Glomerular visceral epithelial cell (primary cell): Measurements from ENCODE around the gene CGREF1.
A peak's percentile ranks its signal among the peaks of the same experiment; 100 is the strongest.
"Not testable (repeated sequence)": the region's sequence is repeated elsewhere in the genome, so short reads cannot be mapped to it uniquely, and the experiment has no call there.

Experiments used
- DNase-seq: peaks from one replicate; pipeline ENCODE4 v3.0.0-alpha.2; 2016; ENCODE audit errors: extremely low spot score

The CGREF1 gene

DNA sequence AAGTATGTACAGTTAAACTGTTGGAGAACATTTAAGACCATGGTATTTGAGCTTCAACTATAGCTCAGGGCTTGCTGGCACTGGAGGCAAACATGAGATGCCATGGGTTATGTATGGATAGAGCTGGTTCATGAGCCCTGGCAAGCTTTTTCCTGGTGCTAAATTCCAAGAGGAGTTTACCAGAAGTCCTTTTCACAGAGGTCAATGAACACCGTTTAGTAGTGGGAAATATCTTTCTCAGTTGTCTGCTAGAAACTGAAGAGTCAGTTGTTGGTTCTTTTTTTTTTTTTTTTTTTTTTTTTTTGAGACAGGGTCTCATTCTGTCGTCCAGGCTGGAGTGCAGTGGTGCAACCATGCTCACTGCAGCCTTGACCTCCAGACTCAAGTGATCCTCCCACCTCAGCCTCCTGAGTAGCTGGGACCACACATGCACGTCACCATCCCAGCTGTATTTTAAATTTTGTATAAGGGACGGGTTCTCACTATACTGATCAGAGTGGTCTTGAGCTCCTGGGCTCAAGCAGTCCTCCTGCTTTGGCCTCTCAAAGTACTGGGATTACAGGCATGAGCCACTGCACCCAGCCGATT is 31.0 kb downstream of the CGREF1 start:
- no peak for DNase-seq

- DNase-seq = no peak
These were observed 32.0 kb downstream of the CGREF1 start, which contains the start of gene KHK for GRCh38 chr2:27086724-27087593. TSS of gene KHK (plus strand) at chr2:27086772. CDS start at chr2:27087260, 488 bp downstream.

DNA sequence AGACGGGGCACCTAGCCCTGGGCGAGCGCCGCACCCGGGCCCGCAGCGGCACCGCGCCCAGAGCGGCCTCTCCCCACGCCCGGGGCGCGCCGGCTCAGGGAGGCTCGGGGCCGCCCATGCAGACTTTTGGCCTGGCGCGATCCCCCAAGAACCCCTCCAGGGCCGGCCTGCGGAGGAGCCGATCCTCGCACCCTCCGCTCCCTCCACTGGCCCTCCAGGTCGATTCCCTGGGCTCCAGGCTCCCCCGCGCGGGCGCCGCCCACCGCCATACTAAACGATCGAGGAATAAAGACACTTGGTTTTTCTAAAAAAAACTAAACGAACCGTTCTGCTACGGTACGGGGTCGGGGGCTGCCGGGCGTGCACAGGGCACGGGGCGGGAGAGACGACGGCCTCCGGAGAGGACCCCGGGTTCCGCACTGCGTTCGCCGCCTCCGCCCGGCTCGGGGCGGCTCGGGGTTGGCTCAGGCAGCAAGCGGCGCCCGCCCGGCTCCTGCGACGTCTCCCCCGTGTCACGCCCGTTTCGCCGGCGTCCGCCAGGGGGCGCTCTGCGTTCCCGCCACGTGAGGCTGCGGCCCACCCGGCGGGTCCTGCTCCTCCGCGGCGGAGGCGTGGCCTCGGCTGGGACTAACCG is 32.7 kb downstream of the CGREF1 start:
- peak; percentile 92 for DNase-seq

DNA sequence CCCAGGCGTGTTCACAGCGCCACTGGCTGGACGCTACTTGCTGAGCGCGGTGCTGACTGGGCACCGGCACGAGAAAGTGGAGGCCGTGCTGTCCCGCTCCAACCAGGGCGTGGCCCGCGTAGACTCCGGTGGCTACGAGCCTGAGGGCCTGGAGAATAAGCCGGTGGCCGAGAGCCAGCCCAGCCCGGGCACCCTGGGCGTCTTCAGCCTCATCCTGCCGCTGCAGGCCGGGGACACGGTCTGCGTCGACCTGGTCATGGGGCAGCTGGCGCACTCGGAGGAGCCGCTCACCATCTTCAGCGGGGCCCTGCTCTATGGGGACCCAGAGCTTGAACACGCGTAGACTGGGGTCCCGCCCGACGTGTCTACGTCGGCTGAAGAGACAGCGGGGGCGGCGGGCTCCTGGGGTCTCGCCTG is 33.2 kb downstream of the CGREF1 start:
- DNase-seq = peak; percentile 38

GRCh38 chr2:27085062-27085672 is 33.8 kb downstream of the CGREF1 start:
- DNase-seq = no peak

DNA sequence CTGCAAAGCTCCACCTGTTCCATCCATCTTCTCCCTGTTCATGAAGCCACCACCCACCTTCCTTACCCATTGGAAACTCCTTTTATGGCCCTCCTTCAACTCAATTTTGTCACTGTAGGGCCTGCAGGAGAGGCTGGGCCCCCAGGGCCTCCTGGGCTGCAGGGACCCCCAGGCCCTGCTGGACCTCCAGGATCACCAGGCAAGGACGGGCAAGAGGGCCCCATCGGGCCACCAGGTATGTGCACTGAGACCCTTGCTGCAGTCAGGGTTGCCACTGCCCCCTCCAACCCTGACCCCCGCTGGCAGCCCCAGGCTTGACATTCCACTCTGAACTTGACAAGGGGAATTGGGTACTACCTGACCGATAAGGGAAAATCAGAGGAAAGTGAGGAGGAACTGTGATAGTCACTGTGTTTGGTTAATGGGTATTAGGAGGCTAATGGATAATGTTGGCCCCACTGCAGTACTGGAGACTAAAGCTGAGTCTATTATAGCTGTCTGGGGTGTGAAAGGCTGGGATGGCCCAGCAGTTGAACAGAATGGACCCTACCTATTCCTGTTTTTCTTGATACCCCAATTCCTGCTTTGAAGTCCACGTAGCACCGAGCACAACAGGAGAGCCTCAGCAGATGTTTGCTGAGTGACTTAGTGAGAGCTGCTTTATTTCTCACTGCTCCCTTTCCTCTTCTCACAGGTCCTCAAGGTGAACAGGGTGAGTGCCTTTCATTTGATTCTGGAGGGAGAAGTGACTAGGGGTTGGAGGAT is 34.4 kb downstream of the CGREF1 start:
- no peak for DNase-seq

- DNase-seq = no peak
These were observed 35.3 kb downstream of the CGREF1 start for GRCh38 chr2:27083410-27084296.

DNA sequence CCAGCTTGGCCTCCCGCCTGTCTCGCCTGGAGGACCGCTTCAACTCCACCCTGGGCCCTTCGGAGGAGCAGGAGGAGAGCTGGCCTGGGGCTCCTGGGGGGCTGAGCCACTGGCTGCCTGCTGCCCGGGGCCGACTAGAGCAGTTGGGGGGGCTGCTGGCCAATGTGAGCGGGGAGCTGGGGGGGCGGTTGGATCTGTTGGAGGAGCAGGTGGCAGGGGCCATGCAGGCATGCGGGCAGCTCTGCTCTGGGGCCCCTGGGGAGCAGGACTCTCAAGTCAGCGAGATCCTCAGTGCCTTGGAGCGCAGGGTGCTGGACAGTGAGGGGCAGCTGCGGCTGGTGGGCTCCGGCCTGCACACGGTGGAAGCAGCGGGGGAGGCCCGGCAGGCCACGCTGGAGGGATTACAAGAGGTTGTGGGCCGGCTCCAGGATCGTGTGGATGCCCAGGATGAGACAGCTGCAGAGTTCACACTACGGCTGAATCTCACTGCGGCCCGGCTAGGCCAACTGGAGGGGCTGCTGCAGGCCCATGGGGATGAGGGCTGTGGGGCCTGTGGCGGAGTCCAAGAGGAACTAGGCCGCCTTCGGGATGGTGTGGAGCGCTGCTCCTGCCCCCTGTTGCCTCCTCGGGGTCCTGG is 36.0 kb downstream of the CGREF1 start:
- DNase-seq = no peak

- no peak for DNase-seq
These were observed 36.8 kb downstream of the CGREF1 start for GRCh38 chr2:27081984-27082772.

DNA sequence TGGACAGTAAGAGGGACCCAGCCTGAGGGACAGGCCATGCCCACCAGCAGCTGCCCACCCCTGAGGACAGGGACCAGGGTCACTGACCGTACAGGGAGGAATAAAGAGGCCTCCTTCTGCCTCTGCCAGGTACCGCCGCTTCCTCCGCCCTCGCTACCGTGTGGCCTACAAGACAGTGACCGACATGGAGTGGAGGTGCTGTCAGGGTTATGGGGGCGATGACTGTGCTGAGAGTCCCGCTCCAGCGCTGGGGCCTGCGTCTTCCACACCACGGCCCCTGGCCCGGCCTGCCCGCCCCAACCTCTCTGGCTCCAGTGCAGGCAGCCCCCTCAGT is 38.4 kb downstream of the CGREF1 start:
- DNase-seq = no peak

DNA sequence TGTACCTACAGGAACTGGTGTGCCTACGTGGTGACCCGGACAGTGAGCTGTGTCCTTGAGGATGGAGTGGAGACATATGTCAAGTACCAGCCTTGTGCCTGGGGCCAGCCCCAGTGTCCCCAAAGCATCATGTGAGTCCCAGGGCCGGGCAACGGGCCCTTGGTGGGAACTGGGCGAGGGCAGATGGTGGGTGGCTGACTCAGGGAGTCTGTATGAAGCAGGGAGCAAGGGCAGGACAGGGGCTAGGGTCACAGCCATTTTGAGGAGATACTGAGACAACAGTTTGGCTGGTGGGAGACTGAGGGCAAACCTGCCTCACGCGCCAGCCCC is 38.8 kb downstream of the CGREF1 start:
- no peak for DNase-seq

DNA sequence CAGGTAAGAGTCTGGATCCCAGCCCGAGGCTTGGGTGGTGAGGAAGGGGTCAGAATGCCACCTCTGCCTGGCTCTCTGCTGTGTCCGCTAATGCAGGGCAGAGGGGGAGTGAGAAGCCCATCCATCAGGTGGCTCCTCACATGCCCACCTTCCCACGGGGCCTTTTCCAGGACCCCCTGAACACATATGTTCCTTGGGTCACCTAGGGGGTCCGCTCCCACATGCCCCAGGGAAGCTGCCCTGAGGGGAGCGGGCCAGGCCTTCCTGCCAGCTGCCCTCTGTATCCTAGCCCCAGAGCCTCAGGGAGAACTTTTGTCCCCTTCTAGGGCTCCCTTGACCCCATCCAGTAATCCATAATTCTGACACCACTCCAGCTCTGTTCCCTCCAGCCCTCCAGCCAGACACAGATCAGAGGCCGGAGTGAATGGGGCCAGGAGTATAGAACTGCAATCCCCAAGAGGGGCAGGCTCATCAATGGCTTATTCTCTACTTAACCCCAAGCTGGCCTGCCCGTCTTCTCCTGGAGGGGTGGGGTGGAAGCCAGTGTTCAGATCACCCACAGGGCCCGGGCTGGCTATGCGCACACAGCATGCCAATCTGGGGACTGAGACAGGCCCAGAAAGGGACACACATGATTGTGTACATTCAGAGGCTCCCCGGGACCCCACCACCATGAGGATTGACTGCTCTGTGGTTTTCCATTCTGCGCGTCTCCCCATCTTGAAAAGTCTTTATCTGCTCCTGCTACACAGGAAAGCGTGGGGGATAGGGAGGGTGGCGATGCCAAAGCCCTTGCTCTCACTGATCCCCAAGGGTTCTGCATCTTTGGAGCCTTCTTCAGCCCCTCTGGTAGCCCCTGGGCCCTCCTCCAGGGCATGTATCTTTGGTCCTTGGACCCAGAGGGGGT is 39.4 kb downstream of the CGREF1 start:
- no peak for DNase-seq

DNA sequence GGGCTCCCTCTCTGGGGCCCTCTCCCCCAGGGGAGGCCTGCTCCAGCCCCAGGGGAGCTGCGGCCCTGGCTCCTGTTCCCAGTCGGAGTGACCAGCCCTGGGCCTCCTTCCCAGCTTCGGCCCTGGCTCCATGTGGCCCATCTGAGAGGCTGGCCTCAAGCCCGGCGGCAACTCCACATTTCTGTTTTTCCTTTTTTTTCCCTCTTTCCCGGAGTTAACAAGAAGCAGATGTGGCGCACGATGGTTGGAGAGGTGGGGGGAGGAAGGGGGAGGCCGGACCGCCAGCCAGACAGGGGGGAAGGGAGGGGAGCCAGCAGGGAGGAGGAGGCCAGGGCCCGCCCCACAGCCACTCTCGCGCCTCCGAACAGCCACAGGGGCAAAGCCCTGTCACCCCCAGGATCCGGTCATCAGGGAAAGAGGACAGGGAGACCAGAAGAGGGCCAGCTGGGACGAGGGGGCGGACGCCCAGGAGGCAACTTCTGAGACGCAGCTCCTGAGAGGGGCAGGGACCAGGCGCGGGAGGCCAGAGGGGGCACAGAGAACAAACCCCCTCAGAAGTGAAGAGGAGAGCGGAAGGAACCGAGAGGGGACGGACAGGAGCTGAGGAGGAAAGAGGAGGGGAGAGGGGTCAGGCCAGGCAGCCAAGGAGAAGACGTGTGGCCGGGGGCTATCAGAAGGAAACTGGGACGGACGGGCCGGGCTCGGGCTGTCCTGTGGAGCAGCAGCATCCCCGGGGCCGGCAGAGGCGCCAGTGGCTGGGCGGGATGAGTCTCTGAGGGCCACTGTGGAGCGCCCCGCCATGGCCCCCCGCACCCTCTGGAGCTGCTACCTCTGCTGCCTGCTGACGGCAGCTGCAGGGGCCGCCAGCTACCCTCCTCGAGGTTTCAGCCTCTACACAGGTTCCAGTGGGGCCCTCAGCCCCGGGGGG is 40.4 kb downstream of the CGREF1 start, which contains the start of gene EMILIN1:
TSS of gene EMILIN1 (plus strand) at position 349 of the 928 bp plus-strand sequence. CDS start at position 800, 451 bp downstream.
- no peak for DNase-seq

- DNase-seq = no peak
These were observed 41.7 kb downstream of the CGREF1 start for GRCh38 chr2:27077231-27077630.

- no peak for DNase-seq
These were observed 42.6 kb downstream of the CGREF1 start for GRCh38 chr2:27076323-27076722.

- DNase-seq = not testable (repeated sequence)
These were observed 43.4 kb downstream of the CGREF1 start for GRCh38 chr2:27075566-27075871.
